SH-SY5Y (cell line): ENCODE data around the gene FIZ1.

Source experiments
- GATA2 ChIP-seq: IDR thresholded peaks from 2 replicates; pipeline ENCODE4 v1.6.1; 2011; ENCODE audit warnings: mild to moderate bottlenecking, low read depth, low read length
- GATA3 ChIP-seq: IDR thresholded peaks from 2 replicates; pipeline ENCODE4 v1.6.1; 2011; ENCODE audit warnings: low read depth, mild to moderate bottlenecking, low read length, moderate library complexity

DNA sequence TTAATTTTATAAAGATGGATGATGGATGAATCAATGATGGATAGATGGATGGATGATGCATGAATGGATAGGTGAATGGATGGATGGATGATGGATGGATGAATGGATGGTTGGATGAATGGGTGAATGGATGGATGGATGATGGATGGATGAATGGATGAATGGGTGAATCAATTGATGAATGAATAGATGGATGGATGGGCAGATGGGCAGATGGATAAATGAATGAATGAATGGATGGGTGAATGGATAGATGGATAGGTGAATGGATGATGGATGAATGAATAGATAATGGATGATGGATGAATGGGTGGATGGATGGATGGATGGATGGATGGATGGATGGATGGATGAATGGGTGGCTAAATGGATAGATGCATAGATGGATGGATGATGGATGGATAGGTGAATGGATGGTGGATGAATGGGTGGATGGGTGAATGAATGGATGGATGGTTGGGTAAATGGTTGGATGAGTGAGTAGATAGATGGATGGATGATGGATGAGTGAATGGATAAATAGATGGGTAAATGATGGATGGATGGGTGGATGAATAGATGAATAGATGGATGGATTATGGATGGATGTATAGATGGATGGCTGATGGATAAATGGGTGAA, 31.5 kb downstream of the FIZ1 start:
- TF ChIP-seq GATA3: no peak
- TF ChIP-seq GATA2: no peak
